Measurements from ENCODE around the gene SELENOM.
A peak's percentile ranks its signal among the peaks of the same experiment; 100 is the strongest.
"Not testable (repeated sequence)": the region's sequence is repeated elsewhere in the genome, so short reads cannot be mapped to it uniquely, and the experiment has no call there.

Gene SELENOM

GRCh38 chr22:31119026-31119717 is 11.8 kb upstream of the SELENOM start:
- ATAC-seq (ENCODE audit: insufficient read depth, low read depth): no peak
- Histone ChIP-seq H3K27me3 (ENCODE audit: insufficient read depth, low read length, poor library complexity) (no peaks in the 10 kb centered on the region), H3K9ac (ENCODE audit: low read depth, low read length) (no peak overlapping the region), H3K36me3 (ENCODE audit: insufficient read depth, low read length) (no peaks in the 10 kb centered on the region), H3K79me2 (ENCODE audit: insufficient read depth, low read length) (no peaks in the 10 kb centered on the region), H4K20me1 (ENCODE audit: insufficient read depth, low read length) (no peaks in the 10 kb centered on the region), H3K27ac (ENCODE audit: low read length) (no peak overlapping the region), H3K9me3 (ENCODE audit: insufficient read depth, low read length, severe bottlenecking) (no peaks in the 10 kb centered on the region), H3K4me1 (ENCODE audit: insufficient read depth, low read length) (no peaks in the 10 kb centered on the region), H3K4me2 (ENCODE audit: insufficient read depth, low read length) (no peak overlapping the region), H2AFZ (ENCODE audit: low read depth, low read length) (no peak overlapping the region), H3K4me3 (ENCODE audit: low read depth in 1 of 2, low read length in 2 of 2) (no peak overlapping the region)
- TF ChIP-seq CTCF (IDR thresholded peaks at IDR 0.05; ENCODE audit: borderline replicate concordance, extremely low read depth, low read length, poor library complexity, severe bottlenecking) (no peak), EZH2 (IDR thresholded peaks at IDR 0.05; ENCODE audit: borderline replicate concordance, low read depth, low read length, severe bottlenecking) (no peak)
- no peak for DNase-seq

GRCh38 chr22:31118046-31118820 is 10.9 kb upstream of the SELENOM start:
- H3K36me3 ChIP-seq (ENCODE audit: insufficient read depth, low read length): no peaks in the 10 kb centered on the region
- no peak overlapping the region for H2AFZ ChIP-seq (ENCODE audit: low read depth, low read length)
- H3K27me3 ChIP-seq (ENCODE audit: insufficient read depth, low read length, poor library complexity): no peaks in the 10 kb centered on the region
- H3K79me2 ChIP-seq (ENCODE audit: insufficient read depth, low read length): no peaks in the 10 kb centered on the region
- ATAC-seq (ENCODE audit: insufficient read depth, low read depth): no peak
- no peaks in the 10 kb centered on the region for H4K20me1 ChIP-seq (ENCODE audit: insufficient read depth, low read length)
- no peak overlapping the region for H3K27ac ChIP-seq (ENCODE audit: low read length)
- TF ChIP-seq EZH2 (IDR thresholded peaks at IDR 0.05; ENCODE audit: borderline replicate concordance, low read depth, low read length, severe bottlenecking) (no peak), CTCF (IDR thresholded peaks at IDR 0.05; ENCODE audit: borderline replicate concordance, extremely low read depth, low read length, poor library complexity, severe bottlenecking) (no peak)
- H3K4me1 ChIP-seq (ENCODE audit: insufficient read depth, low read length): no peaks in the 10 kb centered on the region
- no peak overlapping the region for H3K4me2 ChIP-seq (ENCODE audit: insufficient read depth, low read length)
- H3K4me3 ChIP-seq (ENCODE audit: low read depth in 1 of 2, low read length in 2 of 2): no peak overlapping the region
- no peaks in the 10 kb centered on the region for H3K9me3 ChIP-seq (ENCODE audit: insufficient read depth, low read length, severe bottlenecking)
- no peak overlapping the region for H3K9ac ChIP-seq (ENCODE audit: low read depth, low read length)
- DNase-seq: no peak

GRCh38 chr22:31112547-31113091 is 5.3 kb upstream of the SELENOM start:
- not testable (repeated sequence) for H3K4me2 ChIP-seq (ENCODE audit: insufficient read depth, low read length); H4K20me1 ChIP-seq (ENCODE audit: insufficient read depth, low read length); H3K9ac ChIP-seq (ENCODE audit: low read depth, low read length); H2AFZ ChIP-seq (ENCODE audit: low read depth, low read length); H3K9me3 ChIP-seq (ENCODE audit: insufficient read depth, low read length, severe bottlenecking); DNase-seq; H3K36me3 ChIP-seq (ENCODE audit: insufficient read depth, low read length); H3K4me3 ChIP-seq (ENCODE audit: low read depth in 1 of 2, low read length in 2 of 2); H3K4me1 ChIP-seq (ENCODE audit: insufficient read depth, low read length); H3K79me2 ChIP-seq (ENCODE audit: insufficient read depth, low read length); ATAC-seq (ENCODE audit: insufficient read depth, low read depth); H3K27me3 ChIP-seq (ENCODE audit: insufficient read depth, low read length, poor library complexity); H3K27ac ChIP-seq (ENCODE audit: low read length)

GRCh38 chr22:31107894-31108218 is 488 bp upstream of the SELENOM start:
- H4K20me1 ChIP-seq (ENCODE audit: insufficient read depth, low read length): no peaks in the 10 kb centered on the region; the same call in 1 of the 2 replicates
- no peaks in the 10 kb centered on the region for H3K9me3 ChIP-seq (ENCODE audit: insufficient read depth, low read length, severe bottlenecking)
- peak overlapping the region; percentile 73 for H2AFZ ChIP-seq (ENCODE audit: low read depth, low read length)
- peak overlapping the region; percentile 36 for H3K9ac ChIP-seq (ENCODE audit: low read depth, low read length)
- DNase-seq: no peak
- H3K4me1 ChIP-seq (ENCODE audit: insufficient read depth, low read length): peaks cover 16% of the 10 kb centered on the region
- peak; percentile 45 for ATAC-seq (ENCODE audit: insufficient read depth, low read depth)
- TF ChIP-seq EZH2 (IDR thresholded peaks at IDR 0.05; ENCODE audit: borderline replicate concordance, low read depth, low read length, severe bottlenecking) (no peak), CTCF (IDR thresholded peaks at IDR 0.05; ENCODE audit: borderline replicate concordance, extremely low read depth, low read length, poor library complexity, severe bottlenecking) (no peak)
- H3K4me2 ChIP-seq (ENCODE audit: insufficient read depth, low read length): peak overlapping the region; percentile 85
- H3K4me3 ChIP-seq (ENCODE audit: low read depth in 1 of 2, low read length in 2 of 2): peak overlapping the region; percentile 13 to 61; a peak in 3 of 4 replicates
- no peaks in the 10 kb centered on the region for H3K27me3 ChIP-seq (ENCODE audit: insufficient read depth, low read length, poor library complexity)
- H3K27ac ChIP-seq (ENCODE audit: low read length): no peak overlapping the region
- H3K79me2 ChIP-seq (ENCODE audit: insufficient read depth, low read length): no peaks in the 10 kb centered on the region
- H3K36me3 ChIP-seq (ENCODE audit: insufficient read depth, low read length): no peaks in the 10 kb centered on the region

All from DND-41 (cell line).